GM23338 (cell line): ENCODE data around the gene NUDT15. TPM values are rescaled to one million over a fixed set of nuclear protein-coding genes. Genes with fewer than 3 reads are reported as not detected.
"Not testable (repeated sequence)": the region's sequence is repeated elsewhere in the genome, so short reads cannot be mapped to it uniquely, and the experiment has no call there.

Experiments
- ATAC-seq: fragments of 200-7000 bp; cut with Tn5 transposase; 3 replicates; pipeline ENCODE4 v1.9.1; 2020
- DNase-seq: peaks from one replicate; pipeline ENCODE4 v3.0.0-alpha.2; 2015; ENCODE audit warnings: low spot score
- H2AFZ ChIP-seq: fragments of 200-600 bp; sonication (generic); 2 replicates; pipeline ENCODE4 v1.8.0; 2016; ENCODE audit warnings: antibody characterized with exemption, mild to moderate bottlenecking, moderate library complexity
- H3F3A ChIP-seq: fragments of 200-600 bp; sonication (generic); replicated peaks from 2 replicates; pipeline ENCODE4 v1.8.0; 2017; ENCODE audit warnings: antibody characterized with exemption, mixed run types, low read depth
- H3K27ac ChIP-seq: fragments of 200-600 bp; sonication (generic); 2 replicates; pipeline ENCODE4 v1.6.1; 2016; ENCODE audit warnings: low read depth
- H3K27me3 ChIP-seq: fragments of 200-600 bp; sonication (generic); 2 replicates; pipeline ENCODE4 v1.8.0; 2016; ENCODE audit warnings: mild to moderate bottlenecking, mixed run types, moderate library complexity; ENCODE audit not compliant: insufficient read depth
- H3K36me3 ChIP-seq: fragments of 200-600 bp; sonication (generic); 2 replicates; pipeline ENCODE4 v1.8.0; 2016; ENCODE audit warnings: mild to moderate bottlenecking; ENCODE audit not compliant: insufficient read depth
- H3K4me1 ChIP-seq: fragments of 200-600 bp; sonication (generic); 2 replicates; pipeline ENCODE4 v1.8.0; 2016; ENCODE audit warnings: mild to moderate bottlenecking, moderate library complexity; ENCODE audit not compliant: insufficient read depth
- H3K4me2 ChIP-seq: fragments of 200-600 bp; sonication (generic); 2 replicates; pipeline ENCODE4 v1.7.1; 2017; ENCODE audit warnings: mixed run types
- H3K4me3 ChIP-seq: fragments of 200-600 bp; sonication (generic); 2 replicates; pipeline ENCODE4 v1.6.1; 2016; ENCODE audit warnings: mixed run types
- H3K79me2 ChIP-seq: fragments of 200-600 bp; sonication (generic); replicated peaks from 2 replicates; pipeline ENCODE4 v1.8.0; 2017; ENCODE audit warnings: mild to moderate bottlenecking; ENCODE audit not compliant: insufficient read depth
- H3K9me2 ChIP-seq: fragments of 200-600 bp; sonication (generic); 2 replicates; pipeline ENCODE4 v1.8.0; 2017; ENCODE audit not compliant: insufficient read depth
- H4K20me1 ChIP-seq: fragments of 200-600 bp; sonication (generic); replicated peaks from 2 replicates; pipeline ENCODE4 v1.8.0; 2017; ENCODE audit warnings: mild to moderate bottlenecking; ENCODE audit not compliant: insufficient read depth
- H3K27ac Mint-ChIP-seq: 2 replicates; pipeline ENCODE4 v1.8.0; 2020; ENCODE audit warnings: inconsistent platforms, mild to moderate bottlenecking, moderate library complexity, mixed read lengths
- H3K27me3 Mint-ChIP-seq: 3 replicates; pipeline ENCODE4 v1.8.0; 2022; ENCODE audit warnings: low read depth, mild to moderate bottlenecking, moderate library complexity, mixed read lengths, inconsistent platforms; ENCODE audit not compliant: insufficient read depth, poor library complexity
- H3K36me3 Mint-ChIP-seq: 3 replicates; pipeline ENCODE4 v1.8.0; 2021; ENCODE audit warnings: low read depth, mild to moderate bottlenecking, inconsistent platforms, moderate library complexity, mixed read lengths
- H3K4me1 Mint-ChIP-seq: 3 replicates; pipeline ENCODE4 v1.8.0; 2020; ENCODE audit warnings: mild to moderate bottlenecking, inconsistent platforms, mixed read lengths
- H3K4me3 Mint-ChIP-seq: 3 replicates; pipeline ENCODE4 v1.8.0; 2021; ENCODE audit warnings: moderate library complexity, mild to moderate bottlenecking, inconsistent platforms, mixed read lengths
- H3K9me3 Mint-ChIP-seq: 3 replicates; pipeline ENCODE4 v1.8.0; 2020; ENCODE audit warnings: moderate library complexity, mild to moderate bottlenecking, inconsistent platforms, mixed read lengths
- CREB1 ChIP-seq: fragments of 250-450 bp; sonication (Bioruptor Pico); IDR thresholded peaks from 2 replicates; pipeline ENCODE4 v1.5.0; 2020; ENCODE audit warnings: low read depth, mild to moderate bottlenecking, moderate library complexity
- EZH2 ChIP-seq: fragments of 200-600 bp; sonication (generic); IDR thresholded peaks from one replicate; pipeline ENCODE4 v1.8.0; 2017; ENCODE audit warnings: antibody characterized with exemption, mild to moderate bottlenecking, low read depth; ENCODE audit not compliant: unreplicated experiment
- POLR2AphosphoS5 ChIP-seq: IDR thresholded peaks from 2 replicates; pipeline ENCODE4 v1.6.1; 2016; ENCODE audit warnings: antibody characterized with exemption, low read depth
- polyA plus RNA-seq: library from polyadenylated mRNA; unstranded; fragments of >200 nt; fragmentation: Nextera tagmentation; extraction: Ambion mirVana; gene quantifications from 2 replicates; pipeline ENCODE4 v1.2.1, GENCODE V29; 2016
- total RNA-seq: library from RNA; depleted of rRNA; stranded (reverse); fragments of >200 nt; shearing (Covaris generic); gene quantifications from 2 replicates; pipeline ENCODE4 v1.2.3, GENCODE V29; 2014
- TF ChIP-seq, protein P1 (sequence below): fragments of 250-450 bp; sonication (Bioruptor Pico); IDR thresholded peaks from 2 replicates; pipeline ENCODE4 v1.5.0; 2020; ENCODE audit warnings: mild to moderate bottlenecking, moderate library complexity

Gene NUDT15
- total and polyA plus RNA-seq, 2 experiments from 2014 or later, result 59.3 TPM

DNA sequence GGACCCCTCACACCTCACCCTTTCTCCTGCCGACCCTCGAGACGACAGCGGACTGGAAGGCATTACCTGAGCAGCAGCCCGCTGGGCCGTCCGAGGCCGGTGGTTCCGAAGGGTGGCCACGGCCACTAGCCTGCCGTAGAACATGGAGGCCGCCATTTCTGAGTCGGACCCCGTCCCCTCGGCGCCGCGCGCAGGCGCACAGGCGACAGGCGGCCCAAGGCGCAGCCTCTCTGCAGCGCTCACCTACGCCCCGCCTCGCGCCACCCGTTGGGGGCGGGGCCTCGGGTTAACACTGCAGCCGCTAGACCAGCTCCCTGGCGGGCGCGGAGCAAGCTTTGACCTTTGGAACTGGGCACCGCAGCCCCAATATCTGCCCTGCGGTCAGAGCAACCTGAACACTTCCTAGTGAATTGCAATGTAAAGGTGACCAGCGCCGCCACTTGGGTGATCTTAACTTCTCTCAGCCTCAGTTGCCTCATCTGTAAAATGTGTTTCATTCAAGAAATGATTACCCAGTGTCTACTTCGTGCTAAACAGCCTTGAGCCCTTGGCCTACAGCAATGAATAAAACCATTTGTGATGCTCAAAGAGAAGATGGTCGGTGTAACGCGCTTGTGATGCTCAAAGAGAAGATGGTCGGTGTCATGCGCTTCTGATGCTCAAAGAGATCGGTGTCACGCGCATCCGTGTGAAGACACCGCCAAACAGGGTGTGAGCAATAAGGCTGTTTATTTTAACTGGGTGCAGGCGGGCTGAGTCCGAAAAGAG is 36.2 kb upstream of the NUDT15 start, which contains the start of gene SUCLA2:
Gene SUCLA2, minus strand, starts transcription at position 160 of the 768 bp plus-strand sequence. Its CDS starts 4 bp downstream, at position 156.
- no peaks in the 10 kb centered on the region; the same call in 1 of the 2 replicates for H4K20me1 ChIP-seq
- peaks cover 47% of the 10 kb centered on the region for H3K79me2 ChIP-seq
- Mint-ChIP-seq H3K36me3 (peaks cover 13% of the 10 kb centered on the region), H3K27me3 (peaks cover 6% of the 10 kb centered on the region), H3K4me1 (peaks cover 30% of the 10 kb centered on the region), H3K4me3 (peak within 1 kb of the TSS; percentile 93), H3K9me3 (no peaks in the 10 kb centered on the region), H3K27ac (peak within 1 kb of the TSS; percentile 88)
- H3K9me2 ChIP-seq, result no peaks in the 10 kb centered on the region
- DNase-seq, result peak; percentile 96
- H3K4me2 ChIP-seq, result peak within 1 kb of the TSS; percentile 98
- peak within 1 kb of the TSS; percentile 96 for H3K4me3 ChIP-seq
- no peaks in the 10 kb centered on the region; the same call in 1 of the 2 replicates for H3K36me3 ChIP-seq
- 0 out of 2 replicates have a peak, but pooled peaks cover 4% of the 10 kb centered on the region for H3F3A ChIP-seq
- H2AFZ ChIP-seq, result peak within 1 kb of the TSS; percentile 91
- ATAC-seq, result peak; percentile 98
- TF ChIP-seq EZH2 (no peak), CREB1 (peak; percentile 18; the same call in 1 of the 2 replicates), POLR2AphosphoS5 (peak; percentile 88)
- TF ChIP-seq, protein P1, sequence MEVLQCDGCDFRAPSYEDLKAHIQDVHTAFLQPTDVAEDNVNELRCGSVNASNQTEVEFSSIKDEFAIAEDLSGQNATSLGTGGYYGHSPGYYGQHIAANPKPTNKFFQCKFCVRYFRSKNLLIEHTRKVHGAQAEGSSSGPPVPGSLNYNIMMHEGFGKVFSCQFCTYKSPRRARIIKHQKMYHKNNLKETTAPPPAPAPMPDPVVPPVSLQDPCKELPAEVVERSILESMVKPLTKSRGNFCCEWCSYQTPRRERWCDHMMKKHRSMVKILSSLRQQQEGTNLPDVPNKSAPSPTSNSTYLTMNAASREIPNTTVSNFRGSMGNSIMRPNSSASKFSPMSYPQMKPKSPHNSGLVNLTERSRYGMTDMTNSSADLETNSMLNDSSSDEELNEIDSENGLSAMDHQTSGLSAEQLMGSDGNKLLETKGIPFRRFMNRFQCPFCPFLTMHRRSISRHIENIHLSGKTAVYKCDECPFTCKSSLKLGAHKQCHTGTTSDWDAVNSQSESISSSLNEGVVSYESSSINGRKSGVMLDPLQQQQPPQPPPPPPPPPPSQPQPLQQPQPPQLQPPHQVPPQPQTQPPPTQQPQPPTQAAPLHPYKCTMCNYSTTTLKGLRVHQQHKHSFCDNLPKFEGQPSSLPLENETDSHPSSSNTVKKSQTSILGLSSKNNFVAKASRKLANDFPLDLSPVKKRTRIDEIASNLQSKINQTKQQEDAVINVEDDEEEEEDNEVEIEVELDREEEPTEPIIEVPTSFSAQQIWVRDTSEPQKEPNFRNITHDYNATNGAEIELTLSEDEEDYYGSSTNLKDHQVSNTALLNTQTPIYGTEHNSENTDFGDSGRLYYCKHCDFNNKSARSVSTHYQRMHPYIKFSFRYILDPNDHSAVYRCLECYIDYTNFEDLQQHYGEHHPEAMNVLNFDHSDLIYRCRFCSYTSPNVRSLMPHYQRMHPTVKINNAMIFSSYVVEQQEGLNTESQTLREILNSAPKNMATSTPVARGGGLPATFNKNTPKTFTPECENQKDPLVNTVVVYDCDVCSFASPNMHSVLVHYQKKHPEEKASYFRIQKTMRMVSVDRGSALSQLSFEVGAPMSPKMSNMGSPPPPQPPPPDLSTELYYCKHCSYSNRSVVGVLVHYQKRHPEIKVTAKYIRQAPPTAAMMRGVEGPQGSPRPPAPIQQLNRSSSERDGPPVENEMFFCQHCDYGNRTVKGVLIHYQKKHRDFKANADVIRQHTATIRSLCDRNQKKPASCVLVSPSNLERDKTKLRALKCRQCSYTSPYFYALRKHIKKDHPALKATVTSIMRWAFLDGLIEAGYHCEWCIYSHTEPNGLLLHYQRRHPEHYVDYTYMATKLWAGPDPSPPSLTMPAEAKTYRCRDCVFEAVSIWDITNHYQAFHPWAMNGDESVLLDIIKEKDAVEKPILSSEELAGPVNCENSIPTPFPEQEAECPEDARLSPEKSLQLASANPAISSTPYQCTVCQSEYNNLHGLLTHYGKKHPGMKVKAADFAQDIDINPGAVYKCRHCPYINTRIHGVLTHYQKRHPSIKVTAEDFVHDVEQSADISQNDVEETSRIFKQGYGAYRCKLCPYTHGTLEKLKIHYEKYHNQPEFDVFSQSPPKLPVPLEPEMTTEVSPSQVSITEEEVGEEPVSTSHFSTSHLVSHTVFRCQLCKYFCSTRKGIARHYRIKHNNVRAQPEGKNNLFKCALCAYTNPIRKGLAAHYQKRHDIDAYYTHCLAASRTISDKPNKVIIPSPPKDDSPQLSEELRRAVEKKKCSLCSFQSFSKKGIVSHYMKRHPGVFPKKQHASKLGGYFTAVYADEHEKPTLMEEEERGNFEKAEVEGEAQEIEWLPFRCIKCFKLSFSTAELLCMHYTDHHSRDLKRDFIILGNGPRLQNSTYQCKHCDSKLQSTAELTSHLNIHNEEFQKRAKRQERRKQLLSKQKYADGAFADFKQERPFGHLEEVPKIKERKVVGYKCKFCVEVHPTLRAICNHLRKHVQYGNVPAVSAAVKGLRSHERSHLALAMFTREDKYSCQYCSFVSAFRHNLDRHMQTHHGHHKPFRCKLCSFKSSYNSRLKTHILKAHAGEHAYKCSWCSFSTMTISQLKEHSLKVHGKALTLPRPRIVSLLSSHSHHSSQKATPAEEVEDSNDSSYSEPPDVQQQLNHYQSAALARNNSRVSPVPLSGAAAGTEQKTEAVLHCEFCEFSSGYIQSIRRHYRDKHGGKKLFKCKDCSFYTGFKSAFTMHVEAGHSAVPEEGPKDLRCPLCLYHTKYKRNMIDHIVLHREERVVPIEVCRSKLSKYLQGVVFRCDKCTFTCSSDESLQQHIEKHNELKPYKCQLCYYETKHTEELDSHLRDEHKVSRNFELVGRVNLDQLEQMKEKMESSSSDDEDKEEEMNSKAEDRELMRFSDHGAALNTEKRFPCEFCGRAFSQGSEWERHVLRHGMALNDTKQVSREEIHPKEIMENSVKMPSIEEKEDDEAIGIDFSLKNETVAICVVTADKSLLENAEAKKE, result no peak
- peak within 1 kb of the TSS; percentile 97 for H3K27ac ChIP-seq
- H3K27me3 ChIP-seq, result no peaks in the 10 kb centered on the region
- peaks cover 35% of the 10 kb centered on the region for H3K4me1 ChIP-seq

DNA sequence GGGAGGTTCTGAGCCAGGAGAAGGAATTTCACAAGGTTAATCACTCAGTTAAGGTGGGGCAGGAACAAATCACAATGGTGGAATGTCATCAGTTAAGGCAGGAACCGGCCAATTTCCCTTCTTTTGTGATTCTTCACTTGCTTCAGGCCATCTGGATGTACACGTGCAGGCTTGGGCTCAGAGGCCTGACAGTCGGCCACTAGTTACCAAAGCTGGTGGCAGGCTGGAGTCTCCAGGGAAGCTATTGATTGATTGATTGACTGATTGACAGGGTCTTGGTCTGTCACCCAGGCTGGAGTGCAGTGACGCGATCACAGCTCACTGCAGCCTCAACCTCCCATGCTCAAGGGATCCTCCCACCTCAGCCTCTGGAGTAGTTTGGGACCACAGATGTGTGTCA is 35.5 kb upstream of the NUDT15 start:
- peak; percentile 58 for DNase-seq
- Histone ChIP-seq H3K4me1 (peaks cover 35% of the 10 kb centered on the region), H3K4me2 (peak overlapping the region; percentile 98), H3K4me3 (peak overlapping the region; percentile 96), H3K27ac (peak overlapping the region; percentile 77), H3K79me2 (peaks cover 40% of the 10 kb centered on the region)
- not testable (repeated sequence) for H2AFZ ChIP-seq, H3K36me3 ChIP-seq, H3K9me3 Mint-ChIP-seq, ATAC-seq, H3K27me3 Mint-ChIP-seq, H4K20me1 ChIP-seq, H3K36me3 Mint-ChIP-seq, H3K27me3 ChIP-seq, H3F3A ChIP-seq, H3K9me2 ChIP-seq
- Mint-ChIP-seq H3K27ac (peak overlapping the region; percentile 81), H3K4me1 (peaks cover 30% of the 10 kb centered on the region), H3K4me3 (peak overlapping the region; percentile 93)
